Thymus (tissue), 11 donors: ENCODE data around the gene FAM217B. TPM values are rescaled to one million over a fixed set of nuclear protein-coding genes. Genes with fewer than 3 reads are reported as not detected.

Experiments used
- DNase-seq, 9 donors: peaks; one replicate each; pipeline ENCODE4 v3.0.0-alpha.2; 2013; ENCODE audit warnings: low spot score in 9 of 9, low read depth in 6 of 9, missing footprints in 1 of 9
- H3K27ac ChIP-seq, 2 donors: one replicate each; pipeline ENCODE4 v1.5.1; 2013; ENCODE audit warnings: control low read depth in 1 of 2, low read depth in 1 of 2, low read length in 1 of 2, mild to moderate bottlenecking in 1 of 2, moderate library complexity in 1 of 2
- H3K27me3 ChIP-seq, 2 donors: one replicate each; pipeline ENCODE4 v1.5.1; 2013; ENCODE audit warnings: low read length in 1 of 2; ENCODE audit not compliant: control insufficient read depth in 2 of 2, insufficient read depth in 1 of 2
- H3K36me3 ChIP-seq, 2 donors: one replicate each; pipeline ENCODE4 v1.5.1; 2013; ENCODE audit warnings: low read length in 1 of 2, mild to moderate bottlenecking in 1 of 2, moderate library complexity in 1 of 2; ENCODE audit not compliant: control insufficient read depth in 2 of 2, insufficient read depth in 2 of 2
- H3K4me1 ChIP-seq, 2 donors: one replicate each; pipeline ENCODE4 v1.5.1; 2013; ENCODE audit warnings: low read length in 2 of 2; ENCODE audit not compliant: control insufficient read depth in 2 of 2, insufficient read depth in 2 of 2
- H3K4me3 ChIP-seq, 2 donors: one replicate each; pipeline ENCODE4 v1.5.1; 2013; ENCODE audit warnings: low read length in 2 of 2, control low read depth in 1 of 2, mild to moderate bottlenecking in 1 of 2
- H3K9me3 ChIP-seq, 2 donors: one replicate each; pipeline ENCODE4 v1.5.1; 2013; ENCODE audit warnings: low read length in 1 of 2, mild to moderate bottlenecking in 1 of 2; ENCODE audit not compliant: control insufficient read depth in 2 of 2, insufficient read depth in 1 of 2
- WGBS: extraction: QIAGEN DNeasy Blood & Tissue Kit; methylation state at CpG from one replicate; pipeline ENCODE4 v1.1.7; 2013; 5-methylcytosine and 5-hydroxymethylcytosine counted together
- polyA plus RNA-seq: library from polyadenylated mRNA; stranded (reverse); fragments of 200-250 nt; gene quantifications from one replicate; pipeline ENCODE4 v1.2.3, GENCODE V29; 2013
- total RNA-seq: library from RNA; stranded (reverse); fragments of 120-200 nt; gene quantifications from one replicate; pipeline ENCODE4 v1.2.4, GENCODE V29; 2013
- donor health status: healthy.

FAM217B gene
- total and polyA plus RNA-seq, 2 donors = 10.2 to 10.7 TPM

GRCh38 chr20:59944726-59945125, 4.5 kb downstream of the FAM217B start:
- Histone ChIP-seq H3K9me3 (no peaks in the 10 kb centered on the region), H3K36me3 (peaks cover 14% of the 10 kb centered on the region in 2 donors), H3K27ac (no peak overlapping the region), H3K27me3 (peaks cover 0 to 4% of the 10 kb centered on the region in 2 donors), H3K4me3 (no peak overlapping the region), H3K4me1 (peaks cover 1 to 4% of the 10 kb centered on the region in 2 donors)
- no peak for DNase-seq
- 93% methylated on average over 7 of the region's 7 CpGs for WGBS

- 89% methylated on average over 3 of the region's 3 CpGs for WGBS
- Histone ChIP-seq H3K4me3 (no peak overlapping the region), H3K27me3 (no peaks in the 10 kb centered on the region), H3K4me1 (peaks cover 0 to 4% of the 10 kb centered on the region in 2 donors), H3K36me3 (peaks cover 14 to 16% of the 10 kb centered on the region in 2 donors), H3K9me3 (no peaks in the 10 kb centered on the region), H3K27ac (no peak overlapping the region)
- no peak for DNase-seq
These were observed 5.0 kb downstream of the FAM217B start for GRCh38 chr20:59945175-59945574.

GRCh38 chr20:59945731-59946130, 5.5 kb downstream of the FAM217B start:
- Histone ChIP-seq H3K27me3 (no peaks in the 10 kb centered on the region), H3K9me3 (no peaks in the 10 kb centered on the region), H3K4me3 (no peak overlapping the region), H3K36me3 (peaks cover 14 to 17% of the 10 kb centered on the region in 2 donors), H3K27ac (no peak overlapping the region), H3K4me1 (peaks cover 0 to 4% of the 10 kb centered on the region in 2 donors)
- 97% methylated on average over 2 of the region's 2 CpGs for WGBS
- no peak for DNase-seq

GRCh38 chr20:59947376-59947775, 7.2 kb downstream of the FAM217B start:
- H3K4me3 ChIP-seq = no peak overlapping the region
- H3K36me3 ChIP-seq = peaks cover 14 to 17% of the 10 kb centered on the region in 2 donors
- DNase-seq = no peak
- peaks cover 0 to 4% of the 10 kb centered on the region in 2 donors for H3K4me1 ChIP-seq
- H3K9me3 ChIP-seq = no peaks in the 10 kb centered on the region
- no peaks in the 10 kb centered on the region for H3K27me3 ChIP-seq
- H3K27ac ChIP-seq = no peak overlapping the region
- 97% methylated on average over 8 of the region's 8 CpGs for WGBS

GRCh38 chr20:59948212-59948611, 8.0 kb downstream of the FAM217B start:
- H3K4me3 ChIP-seq = no peak overlapping the region
- H3K36me3 ChIP-seq = peaks cover 14 to 15% of the 10 kb centered on the region in 2 donors
- no peaks in the 10 kb centered on the region for H3K27me3 ChIP-seq
- WGBS = 42% methylated on average over 1 of the region's 1 CpG
- no peaks in the 10 kb centered on the region for H3K9me3 ChIP-seq
- peak overlapping the region in 1 of 2 donors; percentile 80 for H3K27ac ChIP-seq
- DNase-seq = no peak
- peaks cover 0 to 4% of the 10 kb centered on the region in 2 donors for H3K4me1 ChIP-seq

GRCh38 chr20:59948828-59949720, 8.9 kb downstream of the FAM217B start:
- peaks cover 11 to 12% of the 10 kb centered on the region in 2 donors for H3K36me3 ChIP-seq
- H3K9me3 ChIP-seq = no peaks in the 10 kb centered on the region
- 38% methylated on average over 7 of the region's 7 CpGs for WGBS
- H3K27me3 ChIP-seq = no peaks in the 10 kb centered on the region
- H3K27ac ChIP-seq = peak overlapping the region; percentile 80 to 83
- DNase-seq = peak in 8 of 9 donors; percentile 36 to 84 (median 58)
- peaks cover 0 to 4% of the 10 kb centered on the region in 2 donors for H3K4me1 ChIP-seq
- H3K4me3 ChIP-seq = peak overlapping the region in 1 of 2 donors; percentile 12

- H3K27me3 ChIP-seq = no peaks in the 10 kb centered on the region
- peaks cover 3% of the 10 kb centered on the region in 2 donors for H3K36me3 ChIP-seq
- H3K9me3 ChIP-seq = no peaks in the 10 kb centered on the region
- peaks cover 0 to 4% of the 10 kb centered on the region in 2 donors for H3K4me1 ChIP-seq
- no peak overlapping the region for H3K4me3 ChIP-seq
- peak overlapping the region in 1 of 2 donors; percentile 22 for H3K27ac ChIP-seq
- WGBS = 97% methylated on average over 6 of the region's 6 CpGs
- no peak for DNase-seq
These were observed 9.7 kb downstream of the FAM217B start for GRCh38 chr20:59949911-59950310.

- WGBS = 96% methylated on average over 4 of the region's 4 CpGs
- no peaks in the 10 kb centered on the region for H3K4me1 ChIP-seq
These were observed 14.5 kb downstream of the FAM217B start for GRCh38 chr20:59954718-59955117.

GRCh38 chr20:59955131-59955796, 15.1 kb downstream of the FAM217B start:
- no peak overlapping the region for H3K27ac ChIP-seq
- H3K4me3 ChIP-seq = no peak overlapping the region
- DNase-seq = peak in 1 of 9 donors; percentile 31
- H3K36me3 ChIP-seq = no peaks in the 10 kb centered on the region
- no peaks in the 10 kb centered on the region for H3K4me1 ChIP-seq
- WGBS = 88% methylated on average over 8 of the region's 8 CpGs
- H3K27me3 ChIP-seq = no peaks in the 10 kb centered on the region
- no peaks in the 10 kb centered on the region for H3K9me3 ChIP-seq

More at GRCh38 chr20:59954718-59955117, 14.5 kb downstream of the FAM217B start:
- Histone ChIP-seq H3K27ac (no peak overlapping the region), H3K27me3 (no peaks in the 10 kb centered on the region), H3K9me3 (no peaks in the 10 kb centered on the region), H3K4me3 (no peak overlapping the region), H3K36me3 (peaks cover 0 to 2% of the 10 kb centered on the region in 2 donors)
- DNase-seq = no peak
